ENCODE data around the gene PLCXD3.

The PLCXD3 gene

GRCh38 chr5:41337724-41338123 lies 172.7 kb downstream of the PLCXD3 start:
- TF ChIP-seq ISL1 (CRISPR knock-in tag; IDR thresholded peaks at IDR 0.05) (peak; percentile 71), PPARA (CRISPR knock-in tag; IDR thresholded peaks at IDR 0.05; ENCODE audit: borderline replicate concordance) (no peak), BACH2 (CRISPR knock-in tag; IDR thresholded peaks at IDR 0.05; ENCODE audit: borderline replicate concordance) (no peak), RARB (CRISPR knock-in tag; IDR thresholded peaks at IDR 0.05) (no peak), GLIS3 (CRISPR knock-in tag; IDR thresholded peaks at IDR 0.05) (no peak), ZNF565 (CRISPR knock-in tag; conservative IDR thresholded peaks at IDR 0.05; ENCODE audit: low read depth) (no peak), TCF4 (CRISPR knock-in tag; IDR thresholded peaks at IDR 0.05; ENCODE audit: borderline replicate concordance) (no peak), ESRRG (CRISPR knock-in tag; IDR thresholded peaks at IDR 0.05) (no peak), TSHZ2 (CRISPR knock-in tag; IDR thresholded peaks at IDR 0.05) (no peak), ZFP3 (CRISPR knock-in tag; IDR thresholded peaks at IDR 0.05) (no peak), ZNF70 (CRISPR knock-in tag; IDR thresholded peaks at IDR 0.05) (no peak), CSDC2 (CRISPR knock-in tag; IDR thresholded peaks at IDR 0.05) (no peak), ZFP30 (CRISPR knock-in tag; IDR thresholded peaks at IDR 0.05) (no peak), PATZ1 (CRISPR knock-in tag; IDR thresholded peaks at IDR 0.05; ENCODE audit: borderline replicate concordance) (no peak), OSR1 (CRISPR knock-in tag; IDR thresholded peaks at IDR 0.05) (no peak), ZC3H10 (CRISPR knock-in tag; IDR thresholded peaks at IDR 0.05) (no peak)
- TF ChIP-seq, protein P1, sequence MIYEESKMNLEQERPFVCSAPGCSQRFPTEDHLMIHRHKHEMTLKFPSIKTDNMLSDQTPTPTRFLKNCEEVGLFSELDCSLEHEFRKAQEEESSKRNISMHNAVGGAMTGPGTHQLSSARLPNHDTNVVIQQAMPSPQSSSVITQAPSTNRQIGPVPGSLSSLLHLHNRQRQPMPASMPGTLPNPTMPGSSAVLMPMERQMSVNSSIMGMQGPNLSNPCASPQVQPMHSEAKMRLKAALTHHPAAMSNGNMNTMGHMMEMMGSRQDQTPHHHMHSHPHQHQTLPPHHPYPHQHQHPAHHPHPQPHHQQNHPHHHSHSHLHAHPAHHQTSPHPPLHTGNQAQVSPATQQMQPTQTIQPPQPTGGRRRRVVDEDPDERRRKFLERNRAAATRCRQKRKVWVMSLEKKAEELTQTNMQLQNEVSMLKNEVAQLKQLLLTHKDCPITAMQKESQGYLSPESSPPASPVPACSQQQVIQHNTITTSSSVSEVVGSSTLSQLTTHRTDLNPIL (CRISPR knock-in tag; IDR thresholded peaks at IDR 0.05; ENCODE audit: low read depth), result peak; percentile 87
- TF ChIP-seq, protein P2, sequence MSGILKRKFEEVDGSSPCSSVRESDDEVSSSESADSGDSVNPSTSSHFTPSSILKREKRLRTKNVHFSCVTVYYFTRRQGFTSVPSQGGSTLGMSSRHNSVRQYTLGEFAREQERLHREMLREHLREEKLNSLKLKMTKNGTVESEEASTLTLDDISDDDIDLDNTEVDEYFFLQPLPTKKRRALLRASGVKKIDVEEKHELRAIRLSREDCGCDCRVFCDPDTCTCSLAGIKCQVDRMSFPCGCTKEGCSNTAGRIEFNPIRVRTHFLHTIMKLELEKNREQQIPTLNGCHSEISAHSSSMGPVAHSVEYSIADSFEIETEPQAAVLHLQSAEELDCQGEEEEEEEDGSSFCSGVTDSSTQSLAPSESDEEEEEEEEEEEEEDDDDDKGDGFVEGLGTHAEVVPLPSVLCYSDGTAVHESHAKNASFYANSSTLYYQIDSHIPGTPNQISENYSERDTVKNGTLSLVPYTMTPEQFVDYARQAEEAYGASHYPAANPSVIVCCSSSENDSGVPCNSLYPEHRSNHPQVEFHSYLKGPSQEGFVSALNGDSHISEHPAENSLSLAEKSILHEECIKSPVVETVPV (CRISPR knock-in tag; IDR thresholded peaks at IDR 0.05), result no peak
- no peak for ATAC-seq

GRCh38 chr5:41337216-41337615 lies 173.2 kb downstream of the PLCXD3 start:
- ATAC-seq, result no peak
- TF ChIP-seq TOX (CRISPR knock-in tag; IDR thresholded peaks at IDR 0.05; ENCODE audit: borderline replicate concordance) (no peak), ESRRG (CRISPR knock-in tag; IDR thresholded peaks at IDR 0.05) (no peak), PPARA (CRISPR knock-in tag; IDR thresholded peaks at IDR 0.05; ENCODE audit: borderline replicate concordance) (no peak)

GRCh38 chr5:41336471-41336870 lies 173.9 kb downstream of the PLCXD3 start:
- TF ChIP-seq ZFP3 (CRISPR knock-in tag; IDR thresholded peaks at IDR 0.05) (no peak), ISL1 (CRISPR knock-in tag; IDR thresholded peaks at IDR 0.05) (no peak), OSR1 (CRISPR knock-in tag; IDR thresholded peaks at IDR 0.05) (no peak), ARNTL (CRISPR knock-in tag; IDR thresholded peaks at IDR 0.05; ENCODE audit: borderline replicate concordance, low read depth) (no peak), SNAI2 (CRISPR knock-in tag; IDR thresholded peaks at IDR 0.05) (no peak), GLIS3 (CRISPR knock-in tag; IDR thresholded peaks at IDR 0.05) (no peak), TOX (CRISPR knock-in tag; IDR thresholded peaks at IDR 0.05; ENCODE audit: borderline replicate concordance) (no peak), ZFP30 (CRISPR knock-in tag; IDR thresholded peaks at IDR 0.05) (no peak), POU6F1 (CRISPR knock-in tag; IDR thresholded peaks at IDR 0.05; ENCODE audit: borderline replicate concordance, low read depth) (no peak), ZNF70 (CRISPR knock-in tag; IDR thresholded peaks at IDR 0.05) (no peak), ZNF565 (CRISPR knock-in tag; conservative IDR thresholded peaks at IDR 0.05; ENCODE audit: low read depth) (no peak), TCF4 (CRISPR knock-in tag; IDR thresholded peaks at IDR 0.05; ENCODE audit: borderline replicate concordance) (no peak), ZNF8 (CRISPR knock-in tag; IDR thresholded peaks at IDR 0.05) (no peak), BACH2 (CRISPR knock-in tag; IDR thresholded peaks at IDR 0.05; ENCODE audit: borderline replicate concordance) (no peak), TSHZ2 (CRISPR knock-in tag; IDR thresholded peaks at IDR 0.05) (no peak)
- TF ChIP-seq, protein P2 (CRISPR knock-in tag; IDR thresholded peaks at IDR 0.05), result no peak
- ATAC-seq, result no peak
